Left ventricle myocardium superior (tissue), 1 donor: Measurements from ENCODE around the gene KMT5B. TPM values are rescaled to one million over a fixed set of nuclear protein-coding genes. Genes with fewer than 3 reads are reported as not detected.

ENCODE experiments used
- ATAC-seq: fragments of 200-7000 bp; cut with Tn5 transposase; one replicate; pipeline ENCODE4 v1.9.1; 2020; ENCODE audit warnings: mild to moderate bottlenecking, moderate library complexity
- DNase-seq: peaks from one replicate; pipeline ENCODE4 v3.0.0-alpha.2; 2020
- intact Hi-C: fragments of 100-400 bp; cut with micrococcal nuclease; formaldehyde crosslinking; loops from one replicate; pipeline ENCODE4 v1.11.0; 2022
- total RNA-seq: library from RNA; stranded (reverse); fragmentation: NEBNext Ultra II Directional; extraction: Animal tissue kit (Norgen Biotek cat#: 25700); gene quantifications from one replicate; pipeline ENCODE4 v1.2.1, GENCODE V29; 2021
- donor health status: DM: no; HTN: yes; CAD: no; lungs with severe emphysema.

KMT5B gene
- total RNA-seq, 1 donor from 2014 or later, result 30.4 TPM

GRCh38 chr11:68130121-68130520, 83.0 kb downstream of the KMT5B start:
- ATAC-seq (no peak), DNase-seq (no peak)
- intact Hi-C loops, result no loop called here

DNA sequence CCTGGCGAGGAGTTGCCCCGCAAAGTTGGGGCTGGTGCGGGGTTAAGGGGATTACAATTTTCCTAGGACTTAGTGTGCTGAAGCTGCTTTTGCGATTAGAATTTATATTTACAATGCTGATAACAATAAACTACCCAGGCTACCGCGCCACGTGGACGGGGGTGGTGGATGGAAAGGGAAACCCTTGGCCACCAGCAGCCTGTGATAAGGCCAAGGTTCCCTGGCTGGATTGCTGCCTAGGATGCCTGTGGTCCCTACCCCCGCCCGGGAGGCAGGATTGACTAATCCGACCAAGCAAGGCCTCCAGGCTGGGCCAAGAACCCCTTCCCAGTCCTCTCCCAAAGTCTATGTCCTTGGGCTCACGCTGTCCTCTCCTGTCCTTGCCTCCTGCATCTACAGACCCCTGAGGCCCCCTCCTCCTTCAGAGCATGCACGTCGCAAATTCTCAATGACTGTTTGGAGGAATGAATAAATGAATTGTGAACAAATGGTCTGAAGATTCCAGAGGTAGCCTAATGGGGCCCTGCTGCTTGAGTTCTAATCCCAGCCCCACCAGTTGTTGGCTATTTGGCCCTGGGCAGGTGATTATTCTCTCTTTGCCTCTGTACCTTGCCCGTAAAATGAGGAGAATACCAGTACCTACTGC, 84.3 kb downstream of the KMT5B start:
- intact Hi-C loops, result no loop called here
- peak; percentile 83 for ATAC-seq
- peak; percentile 71 for DNase-seq

DNA sequence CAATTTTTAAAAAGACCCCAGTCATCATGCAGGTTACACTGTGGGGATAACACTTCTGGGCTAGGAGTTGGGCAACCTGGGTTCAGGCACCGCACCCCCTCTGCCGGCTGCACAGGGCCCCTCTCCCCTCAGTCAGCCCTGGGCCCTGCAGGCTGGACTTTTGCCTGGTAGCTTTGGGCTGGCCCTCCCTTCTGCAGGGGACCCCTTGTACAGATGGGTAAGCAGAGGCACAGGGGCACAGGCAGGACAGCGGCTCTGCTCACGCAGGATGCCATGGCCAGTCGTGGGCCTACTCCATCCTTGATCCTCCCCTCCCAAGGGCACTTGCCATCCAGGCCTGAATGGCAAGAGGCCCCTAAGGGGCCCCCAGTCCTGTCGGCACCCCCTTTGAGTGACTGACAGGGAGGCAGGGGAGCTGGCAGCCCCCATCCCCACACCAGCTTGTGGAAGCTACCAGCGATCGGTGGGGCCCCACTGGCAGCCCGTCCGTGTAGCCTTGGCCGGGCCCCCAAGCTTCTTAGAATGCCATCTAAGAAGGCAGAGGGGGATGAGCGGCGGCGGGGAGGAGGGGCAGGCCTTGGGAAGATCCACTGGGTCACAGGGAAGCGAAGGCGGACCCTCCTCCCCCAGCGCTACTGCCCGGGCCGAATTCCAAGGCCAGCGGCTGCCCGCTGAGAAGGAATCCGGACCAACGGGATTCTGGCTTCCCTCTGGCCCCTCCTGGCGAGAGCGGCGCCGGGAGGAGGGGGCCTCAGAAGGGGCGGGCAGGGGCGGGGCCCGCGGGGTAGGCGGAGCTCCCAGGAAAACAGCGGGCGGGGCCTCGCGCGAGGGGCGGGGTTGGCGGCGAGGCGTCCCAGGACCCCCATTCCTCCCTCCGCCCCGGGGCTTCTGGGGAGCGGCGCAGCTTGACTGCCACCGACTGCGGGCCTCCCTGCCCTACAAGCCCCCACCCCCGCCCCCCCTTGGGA, 85.1 kb downstream of the KMT5B start:
- peak; percentile 67 for DNase-seq
- intact Hi-C loops, result no loop called here
- peak; percentile 83 for ATAC-seq

- DNase-seq (no peak), ATAC-seq (no peak)
- intact Hi-C loops, result no loop called here
Measured at GRCh38 chr11:68125164-68125563, 87.9 kb downstream of the KMT5B start.

GRCh38 chr11:68122936-68123539, 90.1 kb downstream of the KMT5B start:
- ATAC-seq (peak; percentile 36), DNase-seq (peak; percentile 69)
- intact Hi-C loops, result no loop called here

DNA sequence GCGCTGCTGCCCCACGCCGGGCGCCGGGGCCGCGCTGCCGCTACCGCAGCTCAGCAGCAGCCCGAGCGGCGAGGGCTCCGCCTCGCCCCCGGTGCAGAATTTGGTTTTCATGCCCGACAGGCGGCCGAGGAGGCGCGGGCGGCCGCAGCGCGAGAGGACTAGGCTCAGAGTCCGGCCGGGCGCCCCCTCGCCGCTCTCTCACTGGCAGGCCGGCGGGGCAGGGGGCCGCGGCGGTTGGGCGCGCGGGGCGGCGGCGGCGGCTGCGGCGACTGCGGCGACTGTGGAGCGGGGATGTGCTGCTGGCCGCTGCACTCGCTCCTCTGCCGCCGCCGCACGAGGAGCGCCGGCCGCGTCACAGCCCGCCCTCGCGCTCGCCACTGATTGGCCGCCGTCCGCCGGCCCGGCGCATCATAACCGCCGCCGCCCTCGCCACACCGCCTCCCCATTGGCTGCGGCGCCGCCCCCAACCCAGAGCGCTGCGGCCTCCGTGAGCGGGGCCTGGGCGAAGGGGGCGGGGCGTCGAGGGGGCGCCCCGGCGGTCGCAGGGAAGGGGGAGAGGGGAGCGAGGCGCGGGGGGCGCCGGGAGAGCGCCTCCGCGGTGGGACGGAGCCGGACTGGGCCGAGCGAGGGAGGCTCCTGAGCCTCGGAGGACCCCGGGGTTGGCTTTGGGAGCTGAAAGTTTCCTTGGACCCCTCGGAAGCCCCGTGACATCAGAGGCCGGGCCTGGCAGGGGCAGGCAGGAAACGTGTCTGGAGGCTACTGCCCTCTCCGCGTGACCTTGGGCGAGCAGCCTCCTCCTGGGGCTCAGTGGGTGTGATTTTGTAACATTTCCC, 91.8 kb downstream of the KMT5B start, which contains the start of gene CHKA:
Gene CHKA, minus strand, starts transcription at position 322 of the 833 bp plus-strand sequence. Its CDS starts 211 bp downstream, at position 111.
- ATAC-seq (peak; percentile 95), DNase-seq (peak; percentile 97)
- intact Hi-C loops, result no loop called here

GRCh38 chr11:68120273-68121066, 92.6 kb downstream of the KMT5B start:
- ATAC-seq (no peak), DNase-seq (peak; percentile 75)
- intact Hi-C loops, result no loop called here

DNA sequence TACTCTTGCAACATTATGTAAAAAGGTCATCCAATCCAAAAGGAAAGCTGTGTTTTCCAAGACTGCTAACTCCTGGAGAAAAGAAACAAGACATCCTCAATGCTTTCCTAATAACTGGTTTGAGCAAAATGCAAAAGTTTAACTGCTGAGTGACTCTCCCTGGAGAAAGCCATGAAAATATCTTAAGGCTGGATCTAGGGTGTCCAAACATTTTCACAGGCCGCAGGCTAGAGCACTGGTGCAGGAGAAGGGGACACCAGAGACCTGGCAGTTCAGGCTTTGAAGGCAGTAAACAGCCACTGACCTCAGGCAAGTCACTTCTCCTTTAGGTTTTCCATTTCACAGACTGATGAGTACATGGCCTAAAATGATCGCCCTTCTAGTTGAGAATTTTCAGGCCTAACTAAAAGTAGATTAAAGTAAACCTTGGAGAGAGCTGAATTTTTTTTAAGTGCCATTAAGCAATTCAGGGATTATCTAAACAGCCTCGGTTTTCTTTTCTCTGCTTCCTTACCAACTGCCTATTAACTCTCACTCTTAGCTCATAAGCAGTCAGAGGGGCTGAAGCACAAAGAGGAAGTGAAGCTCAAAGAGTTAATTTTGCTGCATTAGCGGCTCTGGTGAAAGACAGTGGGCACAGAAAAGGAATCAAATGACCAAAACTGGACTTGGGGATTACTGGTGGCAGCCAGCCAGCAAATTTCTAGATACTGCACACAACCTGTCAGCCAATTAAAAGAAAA, 94.2 kb downstream of the KMT5B start:
- intact Hi-C loops, result no loop called here
- ATAC-seq (no peak), DNase-seq (no peak)

DNA sequence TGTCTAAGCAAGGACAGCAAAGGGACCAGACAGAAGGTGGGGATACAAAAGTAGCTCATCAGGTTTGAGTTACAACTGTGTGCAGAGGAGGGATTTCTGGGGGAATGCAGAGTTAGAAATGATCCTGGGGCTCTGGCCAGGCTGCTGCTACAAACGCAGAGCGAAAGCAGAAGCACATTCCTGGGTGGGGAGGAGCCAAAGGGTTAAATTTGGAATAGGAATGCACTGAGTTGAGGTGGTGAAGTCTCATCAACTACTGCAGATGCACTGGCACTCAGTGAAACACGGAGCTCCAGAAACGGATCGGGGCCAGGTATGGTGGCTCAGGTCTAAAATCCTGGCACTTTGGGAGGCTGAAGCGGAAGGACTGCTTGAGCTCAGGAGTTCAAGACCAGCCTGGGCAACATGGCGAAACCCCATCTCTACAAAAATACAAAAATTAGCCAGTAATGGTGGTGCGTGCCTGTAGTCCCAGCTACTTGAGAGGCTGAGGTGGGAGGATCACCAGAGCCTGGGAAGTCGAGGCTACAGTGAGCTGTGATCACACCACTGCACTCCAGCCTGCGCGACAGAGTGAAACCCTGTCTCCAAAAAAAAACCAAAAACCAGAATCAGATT, 95.1 kb downstream of the KMT5B start:
- peak; percentile 2 for ATAC-seq
- intact Hi-C loops, result no loop called here
- no peak for DNase-seq

- DNase-seq, result no peak
- ATAC-seq, result no peak
- intact Hi-C loops, result no loop called here
Measured at GRCh38 chr11:68116974-68117373, 96.1 kb downstream of the KMT5B start.

DNA sequence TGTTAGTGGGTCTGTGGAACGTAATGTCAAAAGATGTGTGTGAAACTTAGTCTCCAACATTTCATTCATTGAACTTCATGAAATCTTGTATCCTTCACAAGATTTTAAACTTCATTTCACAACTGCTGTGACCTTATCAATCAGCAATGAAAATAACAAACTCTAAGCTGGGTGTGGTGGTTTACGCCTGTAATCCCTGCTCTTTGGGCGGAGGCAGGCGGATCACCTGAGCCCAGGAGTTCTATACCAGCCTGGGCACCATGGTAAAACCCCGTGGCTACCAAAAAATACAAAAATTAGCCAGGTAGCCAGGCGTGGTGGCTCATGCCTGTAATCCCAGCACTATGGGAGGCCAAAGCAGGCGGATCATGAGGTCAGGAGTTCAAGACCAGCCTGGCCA, 97.0 kb downstream of the KMT5B start:
- intact Hi-C loops, result no loop called here
- no peak for DNase-seq
- ATAC-seq, result no peak

- ATAC-seq (peak; percentile 30), DNase-seq (no peak)
- intact Hi-C loops, result no loop called here
Measured at GRCh38 chr11:68115285-68115684, 97.8 kb downstream of the KMT5B start.

GRCh38 chr11:68113986-68114385, 99.1 kb downstream of the KMT5B start:
- intact Hi-C loops, result no loop called here
- peak; percentile 13 for ATAC-seq
- no peak for DNase-seq

- DNase-seq (no peak), ATAC-seq (no peak)
- intact Hi-C loops, result no loop called here
Measured at GRCh38 chr11:68107689-68108088, 105.4 kb downstream of the KMT5B start.

- intact Hi-C loops, result no loop called here
- DNase-seq (no peak), ATAC-seq (peak; percentile 89)
Measured at GRCh38 chr11:68106165-68106940, 106.7 kb downstream of the KMT5B start.
